Kidney (tissue), 14 donors: Measurements from ENCODE around the gene OR2H2. TPM values are rescaled to one million over a fixed set of nuclear protein-coding genes. Genes with fewer than 3 reads are reported as not detected.

Experiments
- DNase-seq, 5 donors: peaks; one replicate each; pipeline ENCODE4 v3.0.0-alpha.2; 2013 to 2020
- FAIRE-seq: peaks from 2 replicates; lab custom pipeline; 2012; peaks lifted over from hg19 to GRCh38; lab: Jason Lieb, UNC
- H3K27ac ChIP-seq, 2 donors: one replicate each; pipeline ENCODE4 v1.7.0; 2013; ENCODE audit warnings: low read depth in 2 of 2, low read length in 2 of 2, inconsistent platforms in 1 of 2
- H3K27me3 ChIP-seq: one replicate; pipeline ENCODE4 v1.7.1; 2013; ENCODE audit warnings: low read length, inconsistent platforms; ENCODE audit not compliant: control insufficient read depth, insufficient read depth
- H3K36me3 ChIP-seq, 3 donors: one replicate each; pipeline versions ENCODE4 v1.7.0 to v1.7.1; 2013; ENCODE audit warnings: low read length in 3 of 3, control low read depth in 1 of 3, inconsistent platforms in 1 of 3; ENCODE audit not compliant: insufficient read depth in 3 of 3, control insufficient read depth in 2 of 3
- H3K4me1 ChIP-seq, 3 donors: one replicate each; pipeline versions ENCODE4 v1.7.0 to v1.7.1; 2013; ENCODE audit warnings: low read length in 3 of 3, inconsistent platforms in 1 of 3, low read depth in 1 of 3; ENCODE audit not compliant: control insufficient read depth in 2 of 3, insufficient read depth in 2 of 3
- H3K4me3 ChIP-seq, 3 donors: one replicate each; pipeline versions ENCODE4 v1.7.0 to v1.8.1; 2013; ENCODE audit warnings: low read length in 3 of 3, control low read depth in 1 of 3, inconsistent platforms in 1 of 3
- H3K9ac ChIP-seq, 3 donors: one replicate each; pipeline versions ENCODE4 v1.7.0 to v1.7.1; 2013; ENCODE audit warnings: low read length in 3 of 3, control low read depth in 1 of 3, inconsistent platforms in 1 of 3
- H3K9me3 ChIP-seq, 3 donors: one replicate each; pipeline versions ENCODE4 v1.7.0 to v1.7.1; 2013; ENCODE audit warnings: low read length in 3 of 3, control low read depth in 1 of 3, inconsistent platforms in 1 of 3; ENCODE audit not compliant: control insufficient read depth in 2 of 3, insufficient read depth in 1 of 3
- CTCF ChIP-seq: IDR thresholded peaks from 3 replicates; pipeline ENCODE4 v1.5.1; 2012; ENCODE audit warnings: mild to moderate bottlenecking, moderate library complexity, borderline replicate concordance; ENCODE audit not compliant: insufficient read depth; ENCODE audit errors: extremely low read depth
- intact Hi-C: fragments of 100-400 bp; cut with DNase I; formaldehyde crosslinking; loops from one replicate; pipeline ENCODE4 v1.11.1; 2022
- polyA plus RNA-seq: library from polyadenylated mRNA; stranded (reverse); fragments of 350-450 nt; fragmentation: Illumina TruSeq; extraction: RNeasy Lipid Tissue Mini Kit (QIAGEN cat#74804); gene quantifications from one replicate; pipeline ENCODE4 v1.2.3, GENCODE V29; 2014; ENCODE audit warnings: low read depth, low replicate concordance; ENCODE audit not compliant: insufficient read depth
- total RNA-seq: library from RNA; stranded (reverse); fragmentation: NEBNext Ultra II Directional; extraction: Animal tissue kit (Norgen Biotek cat#: 25700); gene quantifications from one replicate; pipeline ENCODE4 v1.2.1, GENCODE V29; 2021
- donor health status: control.
- donor health status: control.
- donor health status: control.
- donor health status: control.
- donor health status: control.
- donor health status: DM: yes; HTN: yes; CAD: no.
- donor health status: Normal renal cell carcinoma (clear cell type).

Gene OR2H2
- total and polyA plus RNA-seq, 2 donors from 2014 or later = not detected

GRCh38 chr6:29561091-29561490 is 23.8 kb upstream of the OR2H2 start:
- Histone ChIP-seq H3K36me3 (no peaks in the 10 kb centered on the region), H3K27ac (no peak overlapping the region), H3K4me3 (no peak overlapping the region), H3K27me3 (peaks cover 2% of the 10 kb centered on the region), H3K9ac (no peak overlapping the region), H3K4me1 (no peaks in the 10 kb centered on the region), H3K9me3 (no peaks in the 10 kb centered on the region)
- DNase-seq = no peak
- intact Hi-C loops = no loop called here
- FAIRE-seq = no peak
- TF ChIP-seq CTCF = no peak

GRCh38 chr6:29561606-29562181 is 23.2 kb upstream of the OR2H2 start:
- intact Hi-C loops = no loop called here
- H3K27me3 ChIP-seq = no peaks in the 10 kb centered on the region
- no peak overlapping the region for H3K27ac ChIP-seq
- no peaks in the 10 kb centered on the region for H3K4me1 ChIP-seq
- DNase-seq (no peak), FAIRE-seq (no peak)
- TF ChIP-seq CTCF = no peak
- no peak overlapping the region for H3K9ac ChIP-seq
- H3K36me3 ChIP-seq = no peaks in the 10 kb centered on the region
- H3K4me3 ChIP-seq = no peak overlapping the region
- H3K9me3 ChIP-seq = no peaks in the 10 kb centered on the region

GRCh38 chr6:29563435-29563965 is 21.4 kb upstream of the OR2H2 start:
- Histone ChIP-seq H3K4me1 (no peaks in the 10 kb centered on the region), H3K4me3 (no peak overlapping the region), H3K36me3 (no peaks in the 10 kb centered on the region), H3K27me3 (no peaks in the 10 kb centered on the region), H3K9ac (no peak overlapping the region), H3K27ac (no peak overlapping the region), H3K9me3 (no peaks in the 10 kb centered on the region)
- TF ChIP-seq CTCF = no peak
- intact Hi-C loops = no loop called here
- no peak for FAIRE-seq
- no peak for DNase-seq

GRCh38 chr6:29564875-29565274 is 20.0 kb upstream of the OR2H2 start:
- H3K9ac ChIP-seq = no peak overlapping the region
- H3K27me3 ChIP-seq = no peaks in the 10 kb centered on the region
- H3K36me3 ChIP-seq = no peaks in the 10 kb centered on the region
- DNase-seq (no peak), FAIRE-seq (no peak)
- intact Hi-C loops = no loop called here
- no peaks in the 10 kb centered on the region for H3K9me3 ChIP-seq
- H3K4me3 ChIP-seq = no peak overlapping the region
- no peak overlapping the region for H3K27ac ChIP-seq
- no peak for TF ChIP-seq CTCF
- no peaks in the 10 kb centered on the region for H3K4me1 ChIP-seq
